NCI-H524 (cell line): ENCODE results near the gene CREB3L2.
"Not testable (repeated sequence)": the region's sequence is repeated elsewhere in the genome, so short reads cannot be mapped to it uniquely, and the experiment has no call there.

ENCODE experiments used
- DNase-seq, 2 experiments: peaks; one replicate each; lab custom pipeline; 2025; lab: John Stamatoyannopoulos, UW

CREB3L2 gene

GRCh38 chr7:137987563-137987962 lies 14.3 kb downstream of the CREB3L2 start:
- no peak for DNase-seq

GRCh38 chr7:137987018-137987349 lies 14.9 kb downstream of the CREB3L2 start:
- no peak for DNase-seq

- DNase-seq: no peak
Measured at GRCh38 chr7:137986252-137987017, 15.5 kb downstream of the CREB3L2 start.

- DNase-seq: no peak
Measured at GRCh38 chr7:137985897-137986251, 16.0 kb downstream of the CREB3L2 start.

GRCh38 chr7:137985253-137985896 lies 16.5 kb downstream of the CREB3L2 start:
- DNase-seq: no peak

GRCh38 chr7:137984181-137985041 lies 17.5 kb downstream of the CREB3L2 start:
- DNase-seq: no peak

- DNase-seq: no peak
Measured at GRCh38 chr7:137983323-137984008, 18.4 kb downstream of the CREB3L2 start.

- not testable (repeated sequence) for DNase-seq
Measured at GRCh38 chr7:137982394-137982793, 19.5 kb downstream of the CREB3L2 start.

GRCh38 chr7:137981668-137982067 lies 20.2 kb downstream of the CREB3L2 start:
- DNase-seq: no peak

- DNase-seq: no peak
Measured at GRCh38 chr7:137981175-137981574, 20.7 kb downstream of the CREB3L2 start.

GRCh38 chr7:137980308-137980707 lies 21.6 kb downstream of the CREB3L2 start:
- no peak for DNase-seq

- no peak for DNase-seq
Measured at GRCh38 chr7:137978464-137979237, 23.2 kb downstream of the CREB3L2 start.

GRCh38 chr7:137977173-137977572 lies 24.7 kb downstream of the CREB3L2 start:
- no peak for DNase-seq

GRCh38 chr7:137976696-137977095 lies 25.2 kb downstream of the CREB3L2 start:
- DNase-seq: no peak

GRCh38 chr7:137976232-137976631 lies 25.7 kb downstream of the CREB3L2 start:
- no peak for DNase-seq

GRCh38 chr7:137975768-137976167 lies 26.1 kb downstream of the CREB3L2 start:
- DNase-seq: no peak

- DNase-seq: no peak
Measured at GRCh38 chr7:137975221-137975620, 26.7 kb downstream of the CREB3L2 start.

- DNase-seq: no peak
Measured at GRCh38 chr7:137974766-137975165, 27.1 kb downstream of the CREB3L2 start.

GRCh38 chr7:137970253-137970975 lies 31.5 kb downstream of the CREB3L2 start:
- no peak for DNase-seq

GRCh38 chr7:137969828-137970227 lies 32.1 kb downstream of the CREB3L2 start:
- DNase-seq: no peak

- no peak for DNase-seq
Measured at GRCh38 chr7:137968890-137969289, 33.0 kb downstream of the CREB3L2 start.
